Urinary bladder (tissue), 4 donors: Measurements from ENCODE around the gene TMEM39A. TPM values are rescaled to one million over a fixed set of nuclear protein-coding genes. Genes with fewer than 3 reads are reported as not detected.

Experiments used
- DNase-seq: peaks from one replicate; pipeline ENCODE4 v3.0.0-alpha.2; 2015; ENCODE audit errors: extremely low spot score
- H3K27ac ChIP-seq: one replicate; pipeline ENCODE4 v1.5.1; 2013; ENCODE audit warnings: low read depth, mild to moderate bottlenecking, moderate library complexity
- H3K36me3 ChIP-seq: one replicate; pipeline ENCODE4 v1.6.1; 2013; ENCODE audit warnings: mild to moderate bottlenecking, moderate library complexity; ENCODE audit not compliant: insufficient read depth
- H3K4me1 ChIP-seq: one replicate; pipeline ENCODE4 v1.6.1; 2013; ENCODE audit warnings: mild to moderate bottlenecking, moderate library complexity; ENCODE audit not compliant: insufficient read depth
- H3K4me3 ChIP-seq: one replicate; pipeline ENCODE4 v1.5.1; 2013; ENCODE audit warnings: low read depth, low read length
- WGBS: extraction: QIAGEN DNeasy Blood & Tissue Kit; methylation state at CpG from one replicate; pipeline ENCODE4 v1.1.7; 2013; 5-methylcytosine and 5-hydroxymethylcytosine counted together
- polyA plus RNA-seq: library from polyadenylated mRNA; stranded (reverse); fragments of 200-250 nt; gene quantifications from one replicate; pipeline ENCODE4 v1.2.3, GENCODE V29; 2013
- total RNA-seq: library from RNA; depleted of rRNA; stranded (reverse); fragments of >200 nt; gene quantifications from one replicate; pipeline ENCODE4 v1.2.3, GENCODE V29; 2014
- donor health status: healthy with polysubstance abuse.
- donor health status: healthy.

Gene TMEM39A
- total and polyA plus RNA-seq, 2 donors: 14.7 to 85.2 TPM

- Histone ChIP-seq H3K27ac (no peak overlapping the region), H3K36me3 (no peaks in the 10 kb centered on the region), H3K4me3 (no peak overlapping the region), H3K4me1 (no peaks in the 10 kb centered on the region)
- no peak for DNase-seq
- 93% methylated on average over 2 of the region's 2 CpGs for WGBS
Measured at GRCh38 chr3:119485563-119485962, 22.1 kb upstream of the TMEM39A start.

- WGBS: 84% methylated on average over 1 of the region's 1 CpG
- Histone ChIP-seq H3K27ac (no peak overlapping the region), H3K36me3 (peaks cover 3% of the 10 kb centered on the region), H3K4me3 (no peak overlapping the region), H3K4me1 (no peaks in the 10 kb centered on the region)
- DNase-seq: no peak
Measured at GRCh38 chr3:119483101-119483500, 19.7 kb upstream of the TMEM39A start.

- H3K4me3 ChIP-seq: no peak overlapping the region
- H3K4me1 ChIP-seq: no peaks in the 10 kb centered on the region
- peaks cover 3% of the 10 kb centered on the region for H3K36me3 ChIP-seq
- 93% methylated on average over 2 of the region's 2 CpGs for WGBS
- DNase-seq: no peak
- no peak overlapping the region for H3K27ac ChIP-seq
Measured at GRCh38 chr3:119481079-119481478, 17.7 kb upstream of the TMEM39A start.

- Histone ChIP-seq H3K36me3 (no peaks in the 10 kb centered on the region), H3K4me3 (no peak overlapping the region), H3K27ac (no peak overlapping the region), H3K4me1 (no peaks in the 10 kb centered on the region)
- 94% methylated on average over 6 of the region's 6 CpGs for WGBS
- DNase-seq: no peak
Measured at GRCh38 chr3:119470866-119471265, 7.5 kb upstream of the TMEM39A start.

- Histone ChIP-seq H3K4me1 (no peaks in the 10 kb centered on the region), H3K36me3 (no peaks in the 10 kb centered on the region), H3K27ac (no peak overlapping the region), H3K4me3 (peak overlapping the region; percentile 96)
- WGBS: 11% methylated on average over 16 of the region's 16 CpGs
- DNase-seq: no peak
Measured at GRCh38 chr3:119469418-119470189, 6.2 kb upstream of the TMEM39A start.

- no peaks in the 10 kb centered on the region for H3K36me3 ChIP-seq
- DNase-seq: no peak
- H3K4me1 ChIP-seq: no peaks in the 10 kb centered on the region
- H3K27ac ChIP-seq: no peak overlapping the region
- 90% methylated on average over 2 of the region's 2 CpGs for WGBS
- H3K4me3 ChIP-seq: no peak overlapping the region
Measured at GRCh38 chr3:119468041-119468440, 4.6 kb upstream of the TMEM39A start.

GRCh38 chr3:119457246-119457645 lies 6.2 kb downstream of the TMEM39A start:
- DNase-seq: no peak
- Histone ChIP-seq H3K36me3 (peaks cover 4% of the 10 kb centered on the region), H3K4me3 (no peak overlapping the region), H3K27ac (no peak overlapping the region), H3K4me1 (no peaks in the 10 kb centered on the region)
- WGBS: 73% methylated on average over 4 of the region's 4 CpGs

GRCh38 chr3:119456469-119456868 lies 6.9 kb downstream of the TMEM39A start:
- H3K36me3 ChIP-seq: peaks cover 4% of the 10 kb centered on the region
- H3K27ac ChIP-seq: no peak overlapping the region
- 95% methylated on average over 1 of the region's 1 CpG for WGBS

GRCh38 chr3:119453822-119454221 lies 9.6 kb downstream of the TMEM39A start:
- peaks cover 2% of the 10 kb centered on the region for H3K36me3 ChIP-seq
- no peak for DNase-seq
- 80% methylated on average over 1 of the region's 1 CpG for WGBS
- H3K27ac ChIP-seq: no peak overlapping the region
- H3K4me1 ChIP-seq: no peaks in the 10 kb centered on the region
- H3K4me3 ChIP-seq: no peak overlapping the region

More at GRCh38 chr3:119456469-119456868, 6.9 kb downstream of the TMEM39A start:
- no peak overlapping the region for H3K4me3 ChIP-seq
- no peaks in the 10 kb centered on the region for H3K4me1 ChIP-seq
- no peak for DNase-seq

- no peak for DNase-seq
- WGBS: 93% methylated on average over 2 of the region's 2 CpGs
- Histone ChIP-seq H3K27ac (no peak overlapping the region), H3K36me3 (peaks cover 2% of the 10 kb centered on the region), H3K4me1 (no peaks in the 10 kb centered on the region), H3K4me3 (no peak overlapping the region)
Measured at GRCh38 chr3:119444590-119444989, 18.8 kb downstream of the TMEM39A start.

- Histone ChIP-seq H3K4me1 (no peaks in the 10 kb centered on the region), H3K36me3 (peaks cover 2% of the 10 kb centered on the region), H3K4me3 (no peak overlapping the region), H3K27ac (no peak overlapping the region)
- DNase-seq: no peak
Measured at GRCh38 chr3:119443179-119443578, 20.2 kb downstream of the TMEM39A start.

GRCh38 chr3:119437691-119438258 lies 25.6 kb downstream of the TMEM39A start:
- Histone ChIP-seq H3K27ac (no peak overlapping the region), H3K36me3 (peaks cover 11% of the 10 kb centered on the region), H3K4me1 (no peaks in the 10 kb centered on the region), H3K4me3 (no peak overlapping the region)
- 91% methylated on average over 6 of the region's 6 CpGs for WGBS
- no peak for DNase-seq

- no peak for DNase-seq
- Histone ChIP-seq H3K36me3 (peaks cover 11% of the 10 kb centered on the region), H3K27ac (no peak overlapping the region), H3K4me1 (no peaks in the 10 kb centered on the region), H3K4me3 (no peak overlapping the region)
- WGBS: 98% methylated on average over 1 of the region's 1 CpG
Measured at GRCh38 chr3:119436977-119437376, 26.4 kb downstream of the TMEM39A start.

GRCh38 chr3:119434703-119435102 lies 28.7 kb downstream of the TMEM39A start:
- no peak overlapping the region for H3K4me3 ChIP-seq
- H3K27ac ChIP-seq: no peak overlapping the region
- WGBS: 94% methylated on average over 4 of the region's 4 CpGs
- H3K4me1 ChIP-seq: no peaks in the 10 kb centered on the region
- H3K36me3 ChIP-seq: peaks cover 23% of the 10 kb centered on the region
- no peak for DNase-seq
